GM23248 (cell line): ENCODE data around the gene MOCOS. TPM values are rescaled to one million over a fixed set of nuclear protein-coding genes. Genes with fewer than 3 reads are reported as not detected.
A peak's percentile ranks its signal among the peaks of the same experiment; 100 is the strongest.

Experiments
- DNase-seq: peaks from one replicate; pipeline ENCODE4 v3.0.0-alpha.2; 2015
- H2AFZ ChIP-seq: fragments of 200-600 bp; sonication (generic); 2 replicates; pipeline ENCODE4 v1.6.1; 2016; ENCODE audit warnings: antibody characterized with exemption
- H3F3A ChIP-seq: fragments of 200-600 bp; sonication (generic); 2 replicates; pipeline ENCODE4 v1.6.1; 2016; ENCODE audit warnings: mild to moderate bottlenecking, antibody characterized with exemption, mixed run types; ENCODE audit not compliant: insufficient read depth
- H3K27ac ChIP-seq: fragments of 200-600 bp; sonication (generic); 2 replicates; pipeline ENCODE4 v1.5.1; 2016; ENCODE audit warnings: mild to moderate bottlenecking
- H3K27me3 ChIP-seq: fragments of 200-600 bp; sonication (generic); replicated peaks from 2 replicates; pipeline ENCODE4 v1.6.1; 2016; ENCODE audit warnings: mild to moderate bottlenecking; ENCODE audit not compliant: insufficient read depth
- H3K36me3 ChIP-seq: fragments of 200-600 bp; sonication (generic); 2 replicates; pipeline ENCODE4 v1.6.1; 2016; ENCODE audit warnings: low read depth, mild to moderate bottlenecking
- H3K4me1 ChIP-seq: fragments of 200-600 bp; sonication (generic); 2 replicates; pipeline ENCODE4 v1.6.1; 2016; ENCODE audit warnings: mild to moderate bottlenecking; ENCODE audit not compliant: insufficient read depth
- H3K4me2 ChIP-seq: fragments of 200-600 bp; sonication (generic); one replicate; pipeline ENCODE4 v1.6.1; 2016; ENCODE audit warnings: mild to moderate bottlenecking; ENCODE audit not compliant: unreplicated experiment
- H3K4me3 ChIP-seq: fragments of 200-600 bp; sonication (generic); 2 replicates; pipeline ENCODE4 v1.5.1; 2016; ENCODE audit warnings: mild to moderate bottlenecking
- H3K79me2 ChIP-seq: fragments of 200-600 bp; sonication (generic); 2 replicates; pipeline ENCODE4 v1.6.1; 2016; ENCODE audit warnings: mild to moderate bottlenecking; ENCODE audit not compliant: insufficient read depth
- H3K9ac ChIP-seq: fragments of 200-600 bp; sonication (generic); 2 replicates; pipeline ENCODE4 v1.6.1; 2016; ENCODE audit warnings: mild to moderate bottlenecking
- H3K9me2 ChIP-seq: fragments of 200-600 bp; sonication (generic); 2 replicates; pipeline ENCODE4 v1.6.1; 2016; ENCODE audit warnings: mixed run types, mild to moderate bottlenecking, moderate library complexity; ENCODE audit not compliant: insufficient read depth
- H3K9me3 ChIP-seq: fragments of 200-600 bp; sonication (generic); one replicate; pipeline ENCODE4 v1.6.1; 2017; ENCODE audit warnings: low read depth
- H4K20me1 ChIP-seq: fragments of 200-600 bp; sonication (generic); 2 replicates; pipeline ENCODE4 v1.6.0; 2016; ENCODE audit not compliant: insufficient read depth
- EZH2 ChIP-seq: fragments of 200-600 bp; sonication (generic); IDR thresholded peaks from 2 replicates; pipeline ENCODE4 v1.6.1; 2018; ENCODE audit warnings: antibody characterized with exemption, mild to moderate bottlenecking; ENCODE audit not compliant: insufficient read depth, poor library complexity, severe bottlenecking
- EZH2phosphoT487 ChIP-seq: fragments of 200-600 bp; sonication (generic); IDR thresholded peaks from 2 replicates; pipeline ENCODE4 v1.6.1; 2018; ENCODE audit warnings: antibody characterized with exemption, moderate library complexity, mild to moderate bottlenecking, low read depth; ENCODE audit not compliant: insufficient read depth
- WGBS, 2 experiments: methylation state at CpG; one replicate each; pipeline ENCODE4 v1.1.6; 2015 to 2017; ENCODE audit warnings: low lambda C conversion rate in 2 of 2, low coverage in 1 of 2; ENCODE audit errors: missing lambda C conversion rate in 2 of 2; 5-methylcytosine and 5-hydroxymethylcytosine counted together
- in situ Hi-C: fragments of 300-500 bp; cut with MboI; formaldehyde crosslinking; loops from 2 replicates; pipeline ENCODE4 v1.15.0; 2020
- polyA plus RNA-seq: library from polyadenylated mRNA; unstranded; fragments of >200 nt; fragmentation: Nextera tagmentation; extraction: Ambion mirVana; gene quantifications from 2 replicates; pipeline ENCODE4 v1.2.1, GENCODE V29; 2016
- total RNA-seq: library from RNA; depleted of rRNA; stranded (reverse); fragments of >200 nt; shearing (Covaris generic); gene quantifications from 2 replicates; pipeline ENCODE4 v1.2.3, GENCODE V29; 2014; rRNA removed

Gene MOCOS, protein sequence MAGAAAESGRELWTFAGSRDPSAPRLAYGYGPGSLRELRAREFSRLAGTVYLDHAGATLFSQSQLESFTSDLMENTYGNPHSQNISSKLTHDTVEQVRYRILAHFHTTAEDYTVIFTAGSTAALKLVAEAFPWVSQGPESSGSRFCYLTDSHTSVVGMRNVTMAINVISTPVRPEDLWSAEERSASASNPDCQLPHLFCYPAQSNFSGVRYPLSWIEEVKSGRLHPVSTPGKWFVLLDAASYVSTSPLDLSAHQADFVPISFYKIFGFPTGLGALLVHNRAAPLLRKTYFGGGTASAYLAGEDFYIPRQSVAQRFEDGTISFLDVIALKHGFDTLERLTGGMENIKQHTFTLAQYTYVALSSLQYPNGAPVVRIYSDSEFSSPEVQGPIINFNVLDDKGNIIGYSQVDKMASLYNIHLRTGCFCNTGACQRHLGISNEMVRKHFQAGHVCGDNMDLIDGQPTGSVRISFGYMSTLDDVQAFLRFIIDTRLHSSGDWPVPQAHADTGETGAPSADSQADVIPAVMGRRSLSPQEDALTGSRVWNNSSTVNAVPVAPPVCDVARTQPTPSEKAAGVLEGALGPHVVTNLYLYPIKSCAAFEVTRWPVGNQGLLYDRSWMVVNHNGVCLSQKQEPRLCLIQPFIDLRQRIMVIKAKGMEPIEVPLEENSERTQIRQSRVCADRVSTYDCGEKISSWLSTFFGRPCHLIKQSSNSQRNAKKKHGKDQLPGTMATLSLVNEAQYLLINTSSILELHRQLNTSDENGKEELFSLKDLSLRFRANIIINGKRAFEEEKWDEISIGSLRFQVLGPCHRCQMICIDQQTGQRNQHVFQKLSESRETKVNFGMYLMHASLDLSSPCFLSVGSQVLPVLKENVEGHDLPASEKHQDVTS
- total RNA-seq (23.6 and 26.2 TPM in 2 replicates), polyA plus RNA-seq (14.3 and 17.9 TPM in 2 replicates)

DNA sequence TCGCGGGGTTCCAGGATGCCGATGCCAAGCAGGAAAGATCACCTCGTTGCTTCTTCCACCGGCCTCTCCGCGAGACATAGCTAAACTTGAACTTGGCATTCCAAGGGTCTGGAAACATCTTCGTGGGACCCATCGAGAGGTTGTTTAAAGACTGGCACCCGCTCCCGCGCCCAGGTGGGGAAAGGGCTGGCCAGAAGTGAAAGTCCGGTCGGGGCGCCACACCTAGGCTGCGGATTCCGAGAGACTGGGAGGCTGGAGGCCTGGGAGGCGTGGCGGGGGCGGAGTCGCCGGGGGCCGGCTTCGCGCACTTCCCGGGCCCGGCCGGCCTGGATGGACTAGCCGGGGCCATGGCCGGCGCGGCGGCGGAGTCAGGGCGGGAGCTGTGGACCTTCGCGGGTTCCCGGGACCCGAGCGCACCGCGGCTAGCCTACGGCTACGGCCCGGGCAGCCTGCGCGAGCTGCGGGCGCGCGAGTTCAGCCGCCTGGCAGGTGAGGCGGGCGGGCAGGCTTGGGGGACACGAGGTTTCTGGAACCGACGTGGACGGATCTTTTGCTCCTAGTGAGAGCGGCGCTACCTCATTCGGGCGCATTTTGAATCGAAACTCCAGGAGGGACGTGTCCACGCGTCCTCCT lies at the start of gene MOCOS:
Gene MOCOS (plus strand): TSS at position 305 of the 633 bp plus-strand sequence. CDS start 43 bp downstream, at position 348.
- Histone ChIP-seq H3K27me3 (no peaks in the 10 kb centered on the region), H3K9me2 (no peaks in the 10 kb centered on the region), H3K9ac (peak within 1 kb of the TSS; percentile 87), H3K4me1 (peaks cover 11% of the 10 kb centered on the region), H3K79me2 (peaks cover 47% of the 10 kb centered on the region), H3K9me3 (no peaks in the 10 kb centered on the region), H3K4me2 (peak within 1 kb of the TSS; percentile 93), H3F3A (peaks cover 7% of the 10 kb centered on the region; the same call in 1 of the 2 replicates), H3K27ac (peak within 1 kb of the TSS; percentile 78), H3K36me3 (0 out of 2 replicates have a peak, but pooled peaks cover 5% of the 10 kb centered on the region), H3K4me3 (peak within 1 kb of the TSS; percentile 86), H2AFZ (peak within 1 kb of the TSS; percentile 99), H4K20me1 (no peaks in the 10 kb centered on the region)
- DNase-seq: peak; percentile 87
- in situ Hi-C loops: no loop called here
- 1% methylated on average over 43 to 44 of the region's 66 CpGs for WGBS, 2 experiments
- TF ChIP-seq EZH2phosphoT487: no peak
- no peak for TF ChIP-seq EZH2

GRCh38 chr18:36139245-36139644 lies 48.1 kb upstream of the MOCOS start:
- no peak for DNase-seq
- Histone ChIP-seq H3F3A (no peaks in the 10 kb centered on the region), H2AFZ (no peak overlapping the region), H3K4me3 (no peak overlapping the region), H3K4me1 (no peaks in the 10 kb centered on the region), H3K9ac (no peak overlapping the region), H3K36me3 (peaks cover 76% of the 10 kb centered on the region), H3K27ac (no peak overlapping the region), H3K79me2 (peaks cover 33% of the 10 kb centered on the region), H3K27me3 (no peaks in the 10 kb centered on the region), H3K4me2 (no peak overlapping the region), H4K20me1 (no peaks in the 10 kb centered on the region), H3K9me2 (no peaks in the 10 kb centered on the region), H3K9me3 (no peaks in the 10 kb centered on the region)
- WGBS, 2 experiments: 93 to 95% methylated on average over 5 of the region's 5 CpGs
- in situ Hi-C loops: no loop called here
- TF ChIP-seq EZH2phosphoT487: no peak
- TF ChIP-seq EZH2: no peak

DNA sequence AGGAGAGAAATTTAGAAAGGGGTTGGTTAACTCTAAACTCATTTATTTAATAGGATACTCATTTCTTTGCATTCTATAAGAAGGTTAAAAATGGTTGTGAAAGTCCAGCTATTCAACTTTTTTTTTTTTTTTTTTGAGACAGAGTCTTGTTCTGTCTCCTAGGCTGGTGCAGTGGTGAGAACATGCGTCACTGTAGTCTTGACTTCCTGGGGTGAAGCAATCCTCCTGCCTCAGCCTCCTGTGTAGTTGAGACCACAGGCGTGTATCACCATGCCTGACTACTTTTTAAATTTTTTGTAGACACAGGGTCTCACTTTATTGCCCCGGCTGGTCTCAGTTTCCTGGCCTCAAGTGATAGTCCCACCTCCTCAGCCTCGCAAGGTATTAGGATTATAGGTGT lies 45.7 kb upstream of the MOCOS start:
- Histone ChIP-seq H3F3A (no peaks in the 10 kb centered on the region), H3K9me3 (no peaks in the 10 kb centered on the region), H4K20me1 (no peaks in the 10 kb centered on the region), H3K4me3 (no peak overlapping the region), H2AFZ (no peak overlapping the region), H3K27ac (no peak overlapping the region), H3K4me1 (no peaks in the 10 kb centered on the region), H3K9ac (no peak overlapping the region), H3K9me2 (no peaks in the 10 kb centered on the region), H3K36me3 (peaks cover 88% of the 10 kb centered on the region), H3K4me2 (no peak overlapping the region), H3K79me2 (peaks cover 10% of the 10 kb centered on the region), H3K27me3 (no peaks in the 10 kb centered on the region)
- in situ Hi-C loops: no loop called here
- DNase-seq: no peak
- 96 to 97% methylated on average over 4 of the region's 4 CpGs for WGBS, 2 experiments
- TF ChIP-seq EZH2phosphoT487 (no peak), EZH2 (no peak)

GRCh38 chr18:36142751-36143150 lies 44.5 kb upstream of the MOCOS start:
- no peak for DNase-seq
- H3K9me2 ChIP-seq: no peaks in the 10 kb centered on the region
- H3K4me1 ChIP-seq: no peaks in the 10 kb centered on the region
- H2AFZ ChIP-seq: no peak overlapping the region
- no peaks in the 10 kb centered on the region for H3K9me3 ChIP-seq
- TF ChIP-seq EZH2phosphoT487 (no peak), EZH2 (no peak)
- no peaks in the 10 kb centered on the region for H3F3A ChIP-seq
- H3K27me3 ChIP-seq: no peaks in the 10 kb centered on the region
- 96 to 98% methylated on average over 3 of the region's 3 CpGs for WGBS, 2 experiments
- H3K4me3 ChIP-seq: no peak overlapping the region
- no peak overlapping the region for H3K4me2 ChIP-seq
- in situ Hi-C loops: no loop called here
- no peaks in the 10 kb centered on the region; the same call in 1 of the 2 replicates for H3K79me2 ChIP-seq
- H3K9ac ChIP-seq: no peak overlapping the region
- no peaks in the 10 kb centered on the region for H4K20me1 ChIP-seq
- H3K36me3 ChIP-seq: peaks cover 82% of the 10 kb centered on the region
- H3K27ac ChIP-seq: no peak overlapping the region
